ENCODE results near the gene ZP1. TPM values are rescaled to one million over a fixed set of nuclear protein-coding genes. Genes with fewer than 3 reads are reported as not detected.

The ZP1 gene
- total RNA-seq, 2 experiments from 2014 or later: not detected

- no peaks in the 10 kb centered on the region for H3K9me2 ChIP-seq (ENCODE audit: insufficient read depth, low read length)
- H2AFZ ChIP-seq (ENCODE audit: low read length): no peak overlapping the region
- H3K4me3 ChIP-seq (ENCODE audit: low read depth, low read length, poor library complexity, severe bottlenecking): no peak overlapping the region
- no peak overlapping the region for H3K4me2 ChIP-seq (ENCODE audit: low read length)
- H4K20me1 ChIP-seq (ENCODE audit: insufficient read depth, low read length): no peaks in the 10 kb centered on the region
- no peaks in the 10 kb centered on the region for H3K9me3 ChIP-seq (ENCODE audit: low read length)
- DNase-seq (ENCODE audit: low spot score): no peak
- H3K79me2 ChIP-seq (ENCODE audit: insufficient read depth, low read depth, low read length): no peaks in the 10 kb centered on the region
- CTCF ChIA-PET (ENCODE audit: unreplicated experiment): interaction anchor here (0.6 kb wide), 1 partner anchor 63 kb away, joined by 3 read pairs; no protein-coding TSS in a partner anchor
- intact Hi-C loops (cut with micrococcal nuclease; ENCODE audit: unreplicated experiment): loop anchor here (10.0 kb wide), 1 partner anchor 59 kb away; the partner anchor contains the start of gene SLC15A3
- BruUV-seq (replicated peaks): no TSS peak
- TF ChIP-seq, protein P1, sequence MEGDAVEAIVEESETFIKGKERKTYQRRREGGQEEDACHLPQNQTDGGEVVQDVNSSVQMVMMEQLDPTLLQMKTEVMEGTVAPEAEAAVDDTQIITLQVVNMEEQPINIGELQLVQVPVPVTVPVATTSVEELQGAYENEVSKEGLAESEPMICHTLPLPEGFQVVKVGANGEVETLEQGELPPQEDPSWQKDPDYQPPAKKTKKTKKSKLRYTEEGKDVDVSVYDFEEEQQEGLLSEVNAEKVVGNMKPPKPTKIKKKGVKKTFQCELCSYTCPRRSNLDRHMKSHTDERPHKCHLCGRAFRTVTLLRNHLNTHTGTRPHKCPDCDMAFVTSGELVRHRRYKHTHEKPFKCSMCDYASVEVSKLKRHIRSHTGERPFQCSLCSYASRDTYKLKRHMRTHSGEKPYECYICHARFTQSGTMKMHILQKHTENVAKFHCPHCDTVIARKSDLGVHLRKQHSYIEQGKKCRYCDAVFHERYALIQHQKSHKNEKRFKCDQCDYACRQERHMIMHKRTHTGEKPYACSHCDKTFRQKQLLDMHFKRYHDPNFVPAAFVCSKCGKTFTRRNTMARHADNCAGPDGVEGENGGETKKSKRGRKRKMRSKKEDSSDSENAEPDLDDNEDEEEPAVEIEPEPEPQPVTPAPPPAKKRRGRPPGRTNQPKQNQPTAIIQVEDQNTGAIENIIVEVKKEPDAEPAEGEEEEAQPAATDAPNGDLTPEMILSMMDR (conservative IDR thresholded peaks at IDR 0.05; ENCODE audit: low read length): no peak
- TF ChIP-seq EZH2phosphoT487 (IDR thresholded peaks at IDR 0.05; ENCODE audit: borderline replicate concordance, low read depth, low read length): no peak
- POLR2A ChIA-PET: interaction anchor here (1.2 to 1.4 kb wide), 4 partner anchors 8 to 64 kb away, joined by 3 to 4 read pairs (median 3); partner anchors contain the start of gene TMEM109
- H3K27ac ChIP-seq (ENCODE audit: low read depth, low read length, poor library complexity, severe bottlenecking): no peak overlapping the region
- peaks cover 98% of the 10 kb centered on the region for H3K36me3 ChIP-seq (ENCODE audit: insufficient read depth, low read length)
- H3K4me1 ChIP-seq (ENCODE audit: insufficient read depth, low read length, poor library complexity, severe bottlenecking): no peaks in the 10 kb centered on the region
Measured at GRCh38 chr11:60895687-60896086, 28.3 kb downstream of the ZP1 start.

DNA sequence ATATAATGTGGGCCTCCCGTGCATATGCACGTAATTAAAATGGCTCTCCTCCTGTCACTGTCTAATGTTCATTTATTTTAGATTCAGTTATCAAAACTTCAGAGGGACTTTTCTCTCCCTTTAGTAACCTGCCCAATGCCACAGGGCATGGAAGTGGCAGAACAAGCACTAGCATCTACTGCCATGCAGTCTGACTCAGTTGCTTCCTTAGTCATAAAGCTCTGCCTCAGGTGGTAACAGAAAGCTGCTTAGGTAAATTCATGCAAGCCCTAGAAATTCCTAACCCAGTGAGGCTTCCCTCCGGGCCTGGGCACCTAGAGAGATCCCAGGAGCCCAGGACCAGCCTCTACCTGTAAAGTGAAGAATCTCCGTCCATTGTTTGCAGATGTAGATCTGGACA is 30.2 kb downstream of the ZP1 start:
- no TSS peak for BruUV-seq (replicated peaks)
- Histone ChIP-seq H3K27ac (ENCODE audit: low read depth, low read length, poor library complexity, severe bottlenecking) (no peak overlapping the region), H3K36me3 (ENCODE audit: insufficient read depth, low read length) (peaks cover 99% of the 10 kb centered on the region), H3K9me2 (ENCODE audit: insufficient read depth, low read length) (no peaks in the 10 kb centered on the region), H3K9me3 (ENCODE audit: low read length) (no peaks in the 10 kb centered on the region), H4K20me1 (ENCODE audit: insufficient read depth, low read length) (no peaks in the 10 kb centered on the region), H3K4me2 (ENCODE audit: low read length) (no peak overlapping the region), H2AFZ (ENCODE audit: low read length) (no peak overlapping the region), H3K4me3 (ENCODE audit: low read depth, low read length, poor library complexity, severe bottlenecking) (no peak overlapping the region), H3K4me1 (ENCODE audit: insufficient read depth, low read length, poor library complexity, severe bottlenecking) (no peaks in the 10 kb centered on the region), H3K79me2 (ENCODE audit: insufficient read depth, low read depth, low read length) (no peaks in the 10 kb centered on the region)
- ChIA-PET CTCF (ENCODE audit: unreplicated experiment) (interaction anchor here (0.6 kb wide), 1 partner anchor 67 kb away, joined by 3 read pairs; no protein-coding TSS in a partner anchor), POLR2A (interaction anchor here (1.0 kb wide), 1 partner anchor 18 kb away, joined by 3 read pairs; no protein-coding TSS in a partner anchor)
- TF ChIP-seq EZH2phosphoT487 (IDR thresholded peaks at IDR 0.05; ENCODE audit: borderline replicate concordance, low read depth, low read length): no peak
- TF ChIP-seq, protein P1 (conservative IDR thresholded peaks at IDR 0.05; ENCODE audit: low read length): no peak
- no peak for DNase-seq (ENCODE audit: low spot score)
- intact Hi-C loops (cut with micrococcal nuclease; ENCODE audit: unreplicated experiment): loop anchor here (10.0 kb wide), 1 partner anchor 57 kb away; the partner anchor contains the start of gene SLC15A3

Data from OCI-LY7 (cell line).